SJCRH30 (cell line): ENCODE results near the gene VOPP1. TPM values are rescaled to one million over a fixed set of nuclear protein-coding genes. Genes with fewer than 3 reads are reported as not detected.
"Not testable (repeated sequence)": the region's sequence is repeated elsewhere in the genome, so short reads cannot be mapped to it uniquely, and the experiment has no call there.

Source experiments
- DNase-seq, 2 experiments: peaks; one replicate each; pipeline ENCODE4 v3.0.0-alpha.2; 2015 to 2020
- H3K27ac ChIP-seq: fragments of 250-450 bp; sonication (Bioruptor Pico); 2 replicates; pipeline ENCODE4 v1.5.1; 2020; ENCODE audit warnings: mild to moderate bottlenecking, moderate library complexity
- H3K27me3 ChIP-seq: fragments of 250-450 bp; sonication (Bioruptor Pico); 2 replicates; pipeline ENCODE4 v1.5.1; 2020; ENCODE audit warnings: mild to moderate bottlenecking, moderate library complexity
- H3K36me3 ChIP-seq: fragments of 250-450 bp; sonication (Bioruptor Pico); 2 replicates; pipeline ENCODE4 v1.5.1; 2020; ENCODE audit warnings: mild to moderate bottlenecking, moderate library complexity
- H3K4me1 ChIP-seq: fragments of 250-450 bp; sonication (Bioruptor Pico); 2 replicates; pipeline ENCODE4 v1.5.1; 2020; ENCODE audit warnings: mild to moderate bottlenecking, moderate library complexity
- H3K4me3 ChIP-seq: fragments of 250-450 bp; sonication (Bioruptor Pico); 2 replicates; pipeline ENCODE4 v1.5.1; 2020; ENCODE audit warnings: mild to moderate bottlenecking, moderate library complexity
- H3K9me3 ChIP-seq: fragments of 250-450 bp; sonication (Bioruptor Pico); replicated peaks from 2 replicates; pipeline ENCODE4 v1.5.1; 2020; ENCODE audit warnings: mild to moderate bottlenecking, moderate library complexity
- total RNA-seq: library from RNA; depleted of rRNA; stranded (reverse); fragments of >200 nt; shearing (Covaris generic); gene quantifications from 2 replicates; pipeline ENCODE4 v1.2.3, GENCODE V29; 2014; rRNA removed

The VOPP1 gene
- 89.8 and 92.6 TPM in 2 replicates for total RNA-seq

- Histone ChIP-seq H3K9me3 (no peaks in the 10 kb centered on the region), H3K36me3 (0 out of 2 replicates have a peak, but pooled peaks cover 2% of the 10 kb centered on the region), H3K4me1 (peaks cover 18% of the 10 kb centered on the region), H3K27ac (peak within 1 kb of the TSS; percentile 92), H3K27me3 (no peaks in the 10 kb centered on the region), H3K4me3 (peak within 1 kb of the TSS; percentile 100)
- peak; percentile 71 to 83 for DNase-seq
Measured at GRCh38 chr7:55572378-55573233, at the start of gene VOPP1. TSS of gene VOPP1 (minus strand) at chr7:55572502. CDS start at chr7:55572324, 178 bp downstream.

GRCh38 chr7:55618913-55619312 is 46.6 kb upstream of the VOPP1 start:
- DNase-seq, result no peak
- no peak overlapping the region for H3K27ac ChIP-seq
- no peaks in the 10 kb centered on the region for H3K36me3 ChIP-seq
- H3K4me3 ChIP-seq, result no peak overlapping the region
- H3K4me1 ChIP-seq, result no peaks in the 10 kb centered on the region
- H3K9me3 ChIP-seq, result 0 out of 2 replicates have a peak, but pooled peaks cover 5% of the 10 kb centered on the region
- H3K27me3 ChIP-seq, result no peaks in the 10 kb centered on the region

- H3K27me3 ChIP-seq, DNase-seq, H3K4me1 ChIP-seq, H3K36me3 ChIP-seq, H3K27ac ChIP-seq, H3K4me3 ChIP-seq, H3K9me3 ChIP-seq: not testable (repeated sequence)
Measured at GRCh38 chr7:55614365-55615064, 42.2 kb upstream of the VOPP1 start.

GRCh38 chr7:55609726-55610125 is 37.4 kb upstream of the VOPP1 start:
- H3K9me3 ChIP-seq, H3K4me1 ChIP-seq, DNase-seq, H3K27ac ChIP-seq, H3K4me3 ChIP-seq, H3K36me3 ChIP-seq, H3K27me3 ChIP-seq: not testable (repeated sequence)

GRCh38 chr7:55605661-55606060 is 33.4 kb upstream of the VOPP1 start:
- H3K9me3 ChIP-seq, H3K36me3 ChIP-seq, H3K4me3 ChIP-seq, DNase-seq, H3K27me3 ChIP-seq, H3K27ac ChIP-seq, H3K4me1 ChIP-seq: not testable (repeated sequence)

- not testable (repeated sequence) for H3K27ac ChIP-seq, H3K36me3 ChIP-seq, H3K4me3 ChIP-seq, H3K4me1 ChIP-seq, H3K27me3 ChIP-seq, H3K9me3 ChIP-seq
- DNase-seq, result peak in 1 of 2 experiments; percentile 27
Measured at GRCh38 chr7:55597944-55598499, 25.7 kb upstream of the VOPP1 start.

- H3K4me3 ChIP-seq, H3K36me3 ChIP-seq, DNase-seq, H3K27me3 ChIP-seq, H3K4me1 ChIP-seq, H3K27ac ChIP-seq, H3K9me3 ChIP-seq: not testable (repeated sequence)
Measured at GRCh38 chr7:55597214-55597739, 25.0 kb upstream of the VOPP1 start.

- DNase-seq, result no peak
- Histone ChIP-seq H3K4me1 (no peaks in the 10 kb centered on the region), H3K4me3 (no peak overlapping the region), H3K36me3 (no peaks in the 10 kb centered on the region), H3K9me3 (no peaks in the 10 kb centered on the region), H3K27me3 (no peaks in the 10 kb centered on the region; the same call in 1 of the 2 replicates), H3K27ac (no peak overlapping the region)
Measured at GRCh38 chr7:55595511-55595910, 23.2 kb upstream of the VOPP1 start.

GRCh38 chr7:55594870-55595269 is 22.6 kb upstream of the VOPP1 start:
- H3K27me3 ChIP-seq, result no peaks in the 10 kb centered on the region; the same call in 1 of the 2 replicates
- no peaks in the 10 kb centered on the region for H3K4me1 ChIP-seq
- H3K9me3 ChIP-seq, result no peaks in the 10 kb centered on the region
- H3K27ac ChIP-seq, result no peak overlapping the region
- no peak for DNase-seq
- no peaks in the 10 kb centered on the region for H3K36me3 ChIP-seq
- H3K4me3 ChIP-seq, result no peak overlapping the region

GRCh38 chr7:55594414-55594813 is 22.1 kb upstream of the VOPP1 start:
- no peak for DNase-seq
- no peaks in the 10 kb centered on the region; the same call in 1 of the 2 replicates for H3K27me3 ChIP-seq
- no peak overlapping the region for H3K27ac ChIP-seq
- no peak overlapping the region for H3K4me3 ChIP-seq
- H3K9me3 ChIP-seq, result no peaks in the 10 kb centered on the region
- no peaks in the 10 kb centered on the region for H3K4me1 ChIP-seq
- H3K36me3 ChIP-seq, result no peaks in the 10 kb centered on the region

- Histone ChIP-seq H3K27me3 (no peaks in the 10 kb centered on the region; the same call in 1 of the 2 replicates), H3K9me3 (no peaks in the 10 kb centered on the region), H3K4me1 (no peaks in the 10 kb centered on the region), H3K27ac (no peak overlapping the region), H3K36me3 (no peaks in the 10 kb centered on the region), H3K4me3 (no peak overlapping the region)
- peak; percentile 67 to 87 for DNase-seq
Measured at GRCh38 chr7:55593515-55594318, 21.4 kb upstream of the VOPP1 start.

GRCh38 chr7:55593172-55593514 is 20.8 kb upstream of the VOPP1 start:
- no peak for DNase-seq
- H3K4me3 ChIP-seq, result no peak overlapping the region
- H3K27me3 ChIP-seq, result no peaks in the 10 kb centered on the region; the same call in 1 of the 2 replicates
- H3K4me1 ChIP-seq, result no peaks in the 10 kb centered on the region
- H3K36me3 ChIP-seq, result no peaks in the 10 kb centered on the region
- no peaks in the 10 kb centered on the region for H3K9me3 ChIP-seq
- H3K27ac ChIP-seq, result no peak overlapping the region

GRCh38 chr7:55592492-55592891 is 20.2 kb upstream of the VOPP1 start:
- DNase-seq, result no peak
- Histone ChIP-seq H3K4me1 (no peaks in the 10 kb centered on the region), H3K4me3 (no peak overlapping the region), H3K27me3 (no peaks in the 10 kb centered on the region; the same call in 1 of the 2 replicates), H3K36me3 (no peaks in the 10 kb centered on the region), H3K27ac (no peak overlapping the region), H3K9me3 (no peaks in the 10 kb centered on the region)

GRCh38 chr7:55591282-55591931 is 19.1 kb upstream of the VOPP1 start:
- H3K27me3 ChIP-seq, result no peaks in the 10 kb centered on the region; the same call in 1 of the 2 replicates
- H3K4me3 ChIP-seq, result no peak overlapping the region
- no peak overlapping the region for H3K27ac ChIP-seq

More at GRCh38 chr7:55591282-55591931, 19.1 kb upstream of the VOPP1 start:
- Histone ChIP-seq H3K4me1 (no peaks in the 10 kb centered on the region), H3K36me3 (no peaks in the 10 kb centered on the region), H3K9me3 (no peaks in the 10 kb centered on the region)
- no peak for DNase-seq
